ENCODE results near the gene NDUFAF8.

DNA sequence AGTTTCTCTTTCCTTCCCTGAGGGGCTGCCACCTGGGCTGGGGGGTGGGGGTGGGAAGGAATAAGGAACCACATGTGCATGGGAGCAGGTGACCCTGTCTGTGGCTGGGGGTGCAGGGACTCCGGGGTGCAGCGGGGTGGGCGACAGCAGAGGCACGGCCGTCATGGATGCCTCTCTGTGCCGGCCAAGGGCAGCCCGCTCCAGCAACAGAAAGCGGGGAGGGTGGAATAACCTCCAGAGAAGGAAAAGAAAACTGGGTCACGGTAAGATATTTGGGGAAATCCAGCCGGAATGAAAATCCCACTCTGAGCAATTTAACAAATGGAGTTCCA, 4.2 kb downstream of the NDUFAF8 start:
- TF ChIP-seq, protein P1, sequence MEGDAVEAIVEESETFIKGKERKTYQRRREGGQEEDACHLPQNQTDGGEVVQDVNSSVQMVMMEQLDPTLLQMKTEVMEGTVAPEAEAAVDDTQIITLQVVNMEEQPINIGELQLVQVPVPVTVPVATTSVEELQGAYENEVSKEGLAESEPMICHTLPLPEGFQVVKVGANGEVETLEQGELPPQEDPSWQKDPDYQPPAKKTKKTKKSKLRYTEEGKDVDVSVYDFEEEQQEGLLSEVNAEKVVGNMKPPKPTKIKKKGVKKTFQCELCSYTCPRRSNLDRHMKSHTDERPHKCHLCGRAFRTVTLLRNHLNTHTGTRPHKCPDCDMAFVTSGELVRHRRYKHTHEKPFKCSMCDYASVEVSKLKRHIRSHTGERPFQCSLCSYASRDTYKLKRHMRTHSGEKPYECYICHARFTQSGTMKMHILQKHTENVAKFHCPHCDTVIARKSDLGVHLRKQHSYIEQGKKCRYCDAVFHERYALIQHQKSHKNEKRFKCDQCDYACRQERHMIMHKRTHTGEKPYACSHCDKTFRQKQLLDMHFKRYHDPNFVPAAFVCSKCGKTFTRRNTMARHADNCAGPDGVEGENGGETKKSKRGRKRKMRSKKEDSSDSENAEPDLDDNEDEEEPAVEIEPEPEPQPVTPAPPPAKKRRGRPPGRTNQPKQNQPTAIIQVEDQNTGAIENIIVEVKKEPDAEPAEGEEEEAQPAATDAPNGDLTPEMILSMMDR (IDR thresholded peaks at IDR 0.05) = no peak
- no peak for TF ChIP-seq POLR2A (IDR thresholded peaks at IDR 0.05)

Measured in esophagus squamous epithelium (tissue), 4 donors.